ENCODE data around the gene GBF1. TPM values are rescaled to one million over a fixed set of nuclear protein-coding genes. Genes with fewer than 3 reads are reported as not detected.

GBF1 gene
- total RNA-seq, 1 donor from 2014 or later, result 8.7 TPM

- Histone ChIP-seq H3K4me3 (ENCODE audit: low read depth, low read length) (no peak overlapping the region), H3K27me3 (ENCODE audit: control insufficient read depth, insufficient read depth, low read length) (no peaks in the 10 kb centered on the region), H3K36me3 (ENCODE audit: control insufficient read depth, insufficient read depth, low read length) (no peaks in the 10 kb centered on the region)
- TF ChIP-seq CTCF (IDR thresholded peaks at IDR 0.05; ENCODE audit: insufficient read depth, low read length, severe bottlenecking), result no peak
- FAIRE-seq, result no peak
- DNase-seq (ENCODE audit: low read depth), result no peak
Observed at GRCh38 chr10:102254426-102254825, 9.1 kb downstream of the GBF1 start.

GRCh38 chr10:102255404-102255803, 10.1 kb downstream of the GBF1 start:
- no peak for FAIRE-seq
- H3K36me3 ChIP-seq (ENCODE audit: control insufficient read depth, insufficient read depth, low read length), result no peaks in the 10 kb centered on the region

GRCh38 chr10:102261196-102261595, 15.9 kb downstream of the GBF1 start:
- Histone ChIP-seq H3K4me3 (ENCODE audit: low read depth, low read length) (no peak overlapping the region), H3K36me3 (ENCODE audit: control insufficient read depth, insufficient read depth, low read length) (peaks cover 4% of the 10 kb centered on the region), H3K27me3 (ENCODE audit: control insufficient read depth, insufficient read depth, low read length) (no peaks in the 10 kb centered on the region)
- FAIRE-seq (no peak), DNase-seq (ENCODE audit: low read depth) (no peak)
- no peak for TF ChIP-seq CTCF (IDR thresholded peaks at IDR 0.05; ENCODE audit: insufficient read depth, low read length, severe bottlenecking)

More at GRCh38 chr10:102255404-102255803, 10.1 kb downstream of the GBF1 start:
- DNase-seq (ENCODE audit: low read depth), result no peak
- Histone ChIP-seq H3K4me3 (ENCODE audit: low read depth, low read length) (no peak overlapping the region), H3K27me3 (ENCODE audit: control insufficient read depth, insufficient read depth, low read length) (no peaks in the 10 kb centered on the region)
- no peak for TF ChIP-seq CTCF (IDR thresholded peaks at IDR 0.05; ENCODE audit: insufficient read depth, low read length, severe bottlenecking)

- TF ChIP-seq CTCF (IDR thresholded peaks at IDR 0.05; ENCODE audit: insufficient read depth, low read length, severe bottlenecking), result no peak
- FAIRE-seq (no peak), DNase-seq (ENCODE audit: low read depth) (no peak)
- peaks cover 4% of the 10 kb centered on the region for H3K36me3 ChIP-seq (ENCODE audit: control insufficient read depth, insufficient read depth, low read length)
- H3K27me3 ChIP-seq (ENCODE audit: control insufficient read depth, insufficient read depth, low read length), result no peaks in the 10 kb centered on the region
- H3K4me3 ChIP-seq (ENCODE audit: low read depth, low read length), result no peak overlapping the region
Observed at GRCh38 chr10:102261842-102262241, 16.5 kb downstream of the GBF1 start.

GRCh38 chr10:102262744-102263370, 17.5 kb downstream of the GBF1 start:
- H3K27me3 ChIP-seq (ENCODE audit: control insufficient read depth, insufficient read depth, low read length), result no peaks in the 10 kb centered on the region
- no peak for TF ChIP-seq CTCF (IDR thresholded peaks at IDR 0.05; ENCODE audit: insufficient read depth, low read length, severe bottlenecking)
- no peak overlapping the region for H3K4me3 ChIP-seq (ENCODE audit: low read depth, low read length)
- FAIRE-seq, result no peak
- peaks cover 4% of the 10 kb centered on the region for H3K36me3 ChIP-seq (ENCODE audit: control insufficient read depth, insufficient read depth, low read length)
- no peak for DNase-seq (ENCODE audit: low read depth)

- Histone ChIP-seq H3K4me3 (ENCODE audit: low read depth, low read length) (no peak overlapping the region), H3K36me3 (ENCODE audit: control insufficient read depth, insufficient read depth, low read length) (peaks cover 4% of the 10 kb centered on the region), H3K27me3 (ENCODE audit: control insufficient read depth, insufficient read depth, low read length) (no peaks in the 10 kb centered on the region)
- FAIRE-seq (no peak), DNase-seq (ENCODE audit: low read depth) (no peak)
- TF ChIP-seq CTCF (IDR thresholded peaks at IDR 0.05; ENCODE audit: insufficient read depth, low read length, severe bottlenecking), result no peak
Observed at GRCh38 chr10:102264371-102264770, 19.0 kb downstream of the GBF1 start.

Measured in bronchial epithelial cell (primary cell).